ENCODE data around the gene PIGT. TPM values are rescaled to one million over a fixed set of nuclear protein-coding genes. Genes with fewer than 3 reads are reported as not detected.

Gene PIGT
- total RNA-seq, 4 donors from 2014 or later = 54.6 to 82.8 (median 69.7) TPM

GRCh38 chr20:45416917-45417316 lies 976 bp downstream of the PIGT start:
- no peak for DNase-seq (ENCODE audit: low spot score in 2 of 2)
- peak overlapping the region; percentile 63 to 95 (median 89) for H3K4me3 ChIP-seq
- H3K9me3 ChIP-seq = no peaks in the 10 kb centered on the region
- TF ChIP-seq EP300 (IDR thresholded peaks at IDR 0.05) (no peak), POLR2A (IDR thresholded peaks at IDR 0.05) (no peak), CTCF (IDR thresholded peaks at IDR 0.05) (no peak)
- peaks cover 0 to 41% (median 17%) of the 10 kb centered on the region in 3 donors for H3K36me3 ChIP-seq
- no peak overlapping the region for H3K27ac ChIP-seq
- no peaks in the 10 kb centered on the region for H3K27me3 ChIP-seq
- H3K4me1 ChIP-seq = peaks cover 0 to 41% (median 11%) of the 10 kb centered on the region in 4 donors
- WGBS, 2 donors = 66 to 80% methylated on average over 2 of the region's 2 CpGs

GRCh38 chr20:45419188-45420091 lies 3.5 kb downstream of the PIGT start:
- Histone ChIP-seq H3K9me3 (no peaks in the 10 kb centered on the region), H3K4me1 (peaks cover 0 to 41% (median 11%) of the 10 kb centered on the region in 4 donors), H3K36me3 (peaks cover 0 to 63% (median 30%) of the 10 kb centered on the region in 3 donors), H3K27me3 (no peaks in the 10 kb centered on the region), H3K4me3 (no peak overlapping the region), H3K27ac (peak overlapping the region in 3 of 4 donors; percentile 28 to 67 (median 63))
- peak in 1 of 2 donors; percentile 59 for DNase-seq (ENCODE audit: low spot score in 2 of 2)
- no peak for TF ChIP-seq POLR2A (IDR thresholded peaks at IDR 0.05)
- peak in 1 of 2 donors; percentile 48 for TF ChIP-seq EP300 (IDR thresholded peaks at IDR 0.05)
- TF ChIP-seq CTCF (IDR thresholded peaks at IDR 0.05) = no peak
- WGBS, 2 donors = 75 to 79% methylated on average over 17 of the region's 17 CpGs

GRCh38 chr20:45420125-45420524 lies 4.2 kb downstream of the PIGT start:
- H3K36me3 ChIP-seq = peaks cover 0 to 70% (median 30%) of the 10 kb centered on the region in 3 donors
- no peak for DNase-seq (ENCODE audit: low spot score in 2 of 2)
- H3K4me3 ChIP-seq = no peak overlapping the region
- peak overlapping the region in 2 of 4 donors; percentile 52 to 63 for H3K27ac ChIP-seq
- H3K4me1 ChIP-seq = peaks cover 0 to 40% (median 11%) of the 10 kb centered on the region in 4 donors
- H3K9me3 ChIP-seq = no peaks in the 10 kb centered on the region
- TF ChIP-seq POLR2A (IDR thresholded peaks at IDR 0.05) (no peak), CTCF (IDR thresholded peaks at IDR 0.05) (no peak)
- no peaks in the 10 kb centered on the region for H3K27me3 ChIP-seq
- 94% methylated on average over 8 of the region's 8 CpGs for WGBS, 2 donors

GRCh38 chr20:45423700-45424099 lies 7.8 kb downstream of the PIGT start:
- Histone ChIP-seq H3K27ac (no peak overlapping the region), H3K27me3 (no peaks in the 10 kb centered on the region), H3K4me3 (no peak overlapping the region), H3K4me1 (peaks cover 0 to 20% (median 0%) of the 10 kb centered on the region in 4 donors), H3K9me3 (no peaks in the 10 kb centered on the region), H3K36me3 (peaks cover 0 to 84% (median 30%) of the 10 kb centered on the region in 3 donors)
- 96 to 98% methylated on average over 2 of the region's 2 CpGs for WGBS, 2 donors
- DNase-seq (ENCODE audit: low spot score in 2 of 2) = no peak
- TF ChIP-seq EP300 (IDR thresholded peaks at IDR 0.05) (no peak), CTCF (IDR thresholded peaks at IDR 0.05) (no peak)

GRCh38 chr20:45425561-45425960 lies 9.6 kb downstream of the PIGT start:
- H3K4me3 ChIP-seq = no peak overlapping the region
- TF ChIP-seq CTCF (IDR thresholded peaks at IDR 0.05) (no peak), EP300 (IDR thresholded peaks at IDR 0.05) (no peak), POLR2A (IDR thresholded peaks at IDR 0.05) (no peak)
- 93 to 96% methylated on average over 17 of the region's 17 CpGs for WGBS, 2 donors
- no peak for DNase-seq (ENCODE audit: low spot score in 2 of 2)
- H3K27ac ChIP-seq = no peak overlapping the region
- no peaks in the 10 kb centered on the region for H3K9me3 ChIP-seq
- H3K36me3 ChIP-seq = peaks cover 0 to 65% (median 23%) of the 10 kb centered on the region in 3 donors
- H3K4me1 ChIP-seq = peaks cover 0 to 17% (median 0%) of the 10 kb centered on the region in 4 donors
- no peaks in the 10 kb centered on the region for H3K27me3 ChIP-seq
